Kidney (tissue), 14 donors: Measurements from ENCODE around the gene LCNL1. TPM values are rescaled to one million over a fixed set of nuclear protein-coding genes. Genes with fewer than 3 reads are reported as not detected.

Experiments
- DNase-seq, 5 donors: peaks; one replicate each; pipeline ENCODE4 v3.0.0-alpha.2; 2013 to 2020
- FAIRE-seq: peaks from 2 replicates; lab custom pipeline; 2012; peaks lifted over from hg19 to GRCh38; lab: Jason Lieb, UNC
- H3K27ac ChIP-seq, 2 donors: one replicate each; pipeline ENCODE4 v1.7.0; 2013; ENCODE audit warnings: low read depth in 2 of 2, low read length in 2 of 2, inconsistent platforms in 1 of 2
- H3K27me3 ChIP-seq: one replicate; pipeline ENCODE4 v1.7.1; 2013; ENCODE audit warnings: low read length, inconsistent platforms; ENCODE audit not compliant: control insufficient read depth, insufficient read depth
- H3K36me3 ChIP-seq, 3 donors: one replicate each; pipeline versions ENCODE4 v1.7.0 to v1.7.1; 2013; ENCODE audit warnings: low read length in 3 of 3, control low read depth in 1 of 3, inconsistent platforms in 1 of 3; ENCODE audit not compliant: insufficient read depth in 3 of 3, control insufficient read depth in 2 of 3
- H3K4me1 ChIP-seq, 3 donors: one replicate each; pipeline versions ENCODE4 v1.7.0 to v1.7.1; 2013; ENCODE audit warnings: low read length in 3 of 3, inconsistent platforms in 1 of 3, low read depth in 1 of 3; ENCODE audit not compliant: control insufficient read depth in 2 of 3, insufficient read depth in 2 of 3
- H3K4me3 ChIP-seq, 3 donors: one replicate each; pipeline versions ENCODE4 v1.7.0 to v1.8.1; 2013; ENCODE audit warnings: low read length in 3 of 3, control low read depth in 1 of 3, inconsistent platforms in 1 of 3
- H3K9ac ChIP-seq, 3 donors: one replicate each; pipeline versions ENCODE4 v1.7.0 to v1.7.1; 2013; ENCODE audit warnings: low read length in 3 of 3, control low read depth in 1 of 3, inconsistent platforms in 1 of 3
- H3K9me3 ChIP-seq, 3 donors: one replicate each; pipeline versions ENCODE4 v1.7.0 to v1.7.1; 2013; ENCODE audit warnings: low read length in 3 of 3, control low read depth in 1 of 3, inconsistent platforms in 1 of 3; ENCODE audit not compliant: control insufficient read depth in 2 of 3, insufficient read depth in 1 of 3
- CTCF ChIP-seq: IDR thresholded peaks from 3 replicates; pipeline ENCODE4 v1.5.1; 2012; ENCODE audit warnings: mild to moderate bottlenecking, moderate library complexity, borderline replicate concordance; ENCODE audit not compliant: insufficient read depth; ENCODE audit errors: extremely low read depth
- intact Hi-C: fragments of 100-400 bp; cut with DNase I; formaldehyde crosslinking; loops from one replicate; pipeline ENCODE4 v1.11.1; 2022
- polyA plus RNA-seq: library from polyadenylated mRNA; stranded (reverse); fragments of 350-450 nt; fragmentation: Illumina TruSeq; extraction: RNeasy Lipid Tissue Mini Kit (QIAGEN cat#74804); gene quantifications from one replicate; pipeline ENCODE4 v1.2.3, GENCODE V29; 2014; ENCODE audit warnings: low read depth, low replicate concordance; ENCODE audit not compliant: insufficient read depth
- total RNA-seq: library from RNA; stranded (reverse); fragmentation: NEBNext Ultra II Directional; extraction: Animal tissue kit (Norgen Biotek cat#: 25700); gene quantifications from one replicate; pipeline ENCODE4 v1.2.1, GENCODE V29; 2021
- donor health status: control.
- donor health status: control.
- donor health status: control.
- donor health status: control.
- donor health status: control.
- donor health status: DM: yes; HTN: yes; CAD: no.
- donor health status: Normal renal cell carcinoma (clear cell type).

LCNL1 gene
- total and polyA plus RNA-seq, 2 donors from 2014 or later: 0.54 to 1.4 TPM

DNA sequence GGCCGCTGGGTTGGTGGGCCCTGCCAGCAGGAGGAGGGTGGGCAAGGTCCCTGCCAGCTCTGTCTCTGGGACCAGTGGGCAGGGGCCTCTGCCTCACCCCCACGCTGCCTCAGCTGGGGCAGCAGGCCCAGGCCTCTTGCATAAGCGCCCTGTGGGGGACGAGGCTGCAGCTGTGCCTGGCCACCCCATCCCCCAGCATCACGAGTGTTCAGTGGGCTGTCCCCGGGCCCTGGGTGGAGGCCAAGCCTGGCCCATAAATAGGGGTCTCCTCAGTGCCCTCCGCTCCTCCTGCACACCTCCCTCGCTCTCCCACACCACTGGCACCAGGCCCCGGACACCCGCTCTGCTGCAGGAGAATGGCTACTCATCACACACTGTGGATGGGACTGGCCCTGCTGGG is 5.6 kb upstream of the LCNL1 start, which contains the start of gene PTGDS:
Gene PTGDS (plus strand): TSS at position 282 of the 400 bp plus-strand sequence. CDS start 75 bp downstream, at position 357.
- DNase-seq: peak in 1 of 5 donors; percentile 87
- intact Hi-C loops: no loop called here
- Histone ChIP-seq H3K27me3 (no peaks in the 10 kb centered on the region), H3K4me1 (peaks cover 0 to 14% (median 0%) of the 10 kb centered on the region in 3 donors), H3K9ac (no peak within 1 kb of the TSS), H3K9me3 (no peaks in the 10 kb centered on the region), H3K27ac (peak within 1 kb of the TSS; percentile 17 to 23), H3K4me3 (peak within 1 kb of the TSS in 1 of 3 donors; percentile 41), H3K36me3 (no peaks in the 10 kb centered on the region)
- no peak for FAIRE-seq
- TF ChIP-seq CTCF: no peak

DNA sequence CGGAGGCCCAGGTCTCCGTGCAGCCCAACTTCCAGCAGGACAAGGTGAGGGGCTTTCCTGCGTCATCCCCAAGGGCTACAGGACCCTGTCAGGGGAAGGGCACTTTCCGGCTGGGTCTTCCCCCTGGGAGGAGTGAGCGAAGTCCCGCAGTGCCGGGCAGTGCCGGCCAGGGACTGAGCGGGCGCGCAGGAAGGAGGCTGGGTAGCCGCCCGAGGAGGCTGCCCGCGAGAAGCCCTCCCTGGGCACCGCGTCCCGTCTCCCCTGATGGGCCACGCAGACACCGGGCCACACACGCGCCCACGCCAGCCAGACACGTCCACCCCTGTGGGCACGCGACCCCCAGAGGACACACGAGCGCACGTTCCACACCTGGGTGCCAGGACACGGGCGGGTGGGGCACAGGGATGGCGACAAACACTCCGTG is 5.1 kb upstream of the LCNL1 start:
- TF ChIP-seq CTCF: no peak
- no peaks in the 10 kb centered on the region for H3K36me3 ChIP-seq
- peak overlapping the region; percentile 17 to 23 for H3K27ac ChIP-seq
- DNase-seq: no peak
- H3K4me3 ChIP-seq: peak overlapping the region in 1 of 3 donors; percentile 41
- intact Hi-C loops: no loop called here
- H3K27me3 ChIP-seq: no peaks in the 10 kb centered on the region
- peaks cover 0 to 14% (median 0%) of the 10 kb centered on the region in 3 donors for H3K4me1 ChIP-seq
- no peaks in the 10 kb centered on the region for H3K9me3 ChIP-seq
- H3K9ac ChIP-seq: no peak overlapping the region
- FAIRE-seq: no peak

- H3K4me1 ChIP-seq: peaks cover 0 to 14% (median 0%) of the 10 kb centered on the region in 3 donors
- H3K36me3 ChIP-seq: no peaks in the 10 kb centered on the region
- peak overlapping the region in 1 of 3 donors; percentile 41 for H3K4me3 ChIP-seq
- DNase-seq (peak; percentile 70 to 94 (median 82)), FAIRE-seq (no peak)
- intact Hi-C loops: no loop called here
- H3K27ac ChIP-seq: no peak overlapping the region
- no peaks in the 10 kb centered on the region for H3K27me3 ChIP-seq
- H3K9ac ChIP-seq: no peak overlapping the region
- TF ChIP-seq CTCF: no peak
- H3K9me3 ChIP-seq: no peaks in the 10 kb centered on the region
These were observed 4.5 kb upstream of the LCNL1 start for GRCh38 chr9:136978073-136978864.
